22Rv1 (cell line): ENCODE measurements around the gene EXD3.

ENCODE experiments used
- CTCF ChIP-seq: fragments of 450-650 bp; IDR thresholded peaks from 2 replicates; pipeline ENCODE4 v1.5.1; 2017; ENCODE audit warnings: mild to moderate bottlenecking
- ZFX ChIP-seq: fragments of 450-650 bp; IDR thresholded peaks from 2 replicates; pipeline ENCODE4 v1.6.1; 2017; ENCODE audit warnings: antibody characterized with exemption, borderline replicate concordance

- TF ChIP-seq CTCF, result no peak
- no peak for TF ChIP-seq ZFX
These were observed 6.9 kb downstream of the EXD3 start for GRCh38 chr9:137416006-137416562.
